SK-N-SH (cell line): ENCODE results near the gene TNNT3. TPM values are rescaled to one million over a fixed set of nuclear protein-coding genes. Genes with fewer than 3 reads are reported as not detected.

Source experiments
- CTCF ChIA-PET: fragments of 300-600, 350-600 bp; formaldehyde crosslinking; extraction: SDS; loops from one replicate; lab custom pipeline; 2021; lab: Yijun Ruan, JAX
- POLR2A ChIA-PET: fragments of 350-600 bp; sonication (Branson Sonifier 250); formaldehyde crosslinking; extraction: SDS; loops from one replicate; lab custom pipeline; 2020; ENCODE audit warnings: antibody characterized with exemption, inconsistent platforms; lab: Yijun Ruan, JAX
- DNase-seq: peaks from one replicate; pipeline ENCODE4 v3.0.0; 2012
- H2AFZ ChIP-seq: fragments of 200-600 bp; sonication (generic); 2 replicates; pipeline ENCODE4 v1.8.1; 2016; ENCODE audit warnings: antibody characterized with exemption, mild to moderate bottlenecking, low read depth
- H3F3A ChIP-seq: fragments of 200-600 bp; sonication (generic); replicated peaks from 2 replicates; pipeline ENCODE3; 2016; ENCODE audit warnings: antibody characterized with exemption, mild to moderate bottlenecking; ENCODE audit not compliant: insufficient read depth
- H3K27ac ChIP-seq, 2 experiments: fragments of 200-500 bp in 1 of 2; fragments of 200-600 bp in 1 of 2; sonication (Bioruptor generic) in 1 of 2; sonication (generic), shearing (Covaris generic) in 1 of 2; 2 replicates each; pipeline versions ENCODE4 v1.5.1 to v1.6.1; 2014 to 2016; ENCODE audit warnings: low read depth in 2 of 2, inconsistent platforms in 1 of 2, low read length in 1 of 2, mild to moderate bottlenecking in 1 of 2, mixed read lengths in 1 of 2
- H3K27me3 ChIP-seq: fragments of 200-600 bp; sonication (generic), shearing (Covaris generic); 2 replicates; pipeline ENCODE4 v1.6.1; 2016; ENCODE audit warnings: mixed run types; ENCODE audit not compliant: insufficient read depth
- H3K36me3 ChIP-seq, 2 experiments: fragments of 200-500 bp in 1 of 2; fragments of 200-600 bp in 1 of 2; sonication (Bioruptor generic) in 1 of 2; sonication (generic) in 1 of 2; replicated peaks in 1 of 2; 2 replicates each; pipeline versions ENCODE3 to v1.5.1; 2014 to 2016; ENCODE audit warnings: low read length in 1 of 2, mild to moderate bottlenecking in 1 of 2; ENCODE audit not compliant: insufficient read depth in 2 of 2, control insufficient read depth in 1 of 2
- H3K4me1 ChIP-seq, 2 experiments: fragments of 200-500 bp in 1 of 2; fragments of 200-600 bp in 1 of 2; sonication (Bioruptor generic) in 1 of 2; sonication (generic), shearing (Covaris generic) in 1 of 2; 2 replicates each; pipeline versions ENCODE4 v1.5.1 to v1.6.1; 2014 to 2016; ENCODE audit warnings: low read depth in 1 of 2, low read length in 1 of 2, mixed run types in 1 of 2; ENCODE audit not compliant: insufficient read depth in 2 of 2, control insufficient read depth in 1 of 2
- H3K4me2 ChIP-seq: fragments of 200-600 bp; sonication (generic), shearing (Covaris generic); 2 replicates; pipeline ENCODE4 v1.6.1; 2017; ENCODE audit warnings: mixed run types
- H3K4me3 ChIP-seq, 2 experiments: fragments of 200-500 bp in 1 of 2; fragments of 200-600 bp in 1 of 2; sonication (Bioruptor generic) in 1 of 2; sonication (generic), shearing (Covaris generic) in 1 of 2; 2 replicates each; pipeline versions ENCODE4 v1.5.1 to v1.8.1; 2014 to 2016; ENCODE audit warnings: low read depth in 2 of 2, inconsistent platforms in 1 of 2, low read length in 1 of 2, mild to moderate bottlenecking in 1 of 2, mixed read lengths in 1 of 2, moderate library complexity in 1 of 2
- H3K79me2 ChIP-seq: fragments of 200-600 bp; sonication (generic); 2 replicates; pipeline ENCODE4 v1.8.1; 2017; ENCODE audit warnings: mild to moderate bottlenecking; ENCODE audit not compliant: insufficient read depth
- H3K9ac ChIP-seq: fragments of 200-600 bp; sonication (generic); 2 replicates; pipeline ENCODE4 v1.6.1; 2017; ENCODE audit warnings: mixed run types
- H3K9me2 ChIP-seq: fragments of 200-600 bp; sonication (generic); 2 replicates; pipeline ENCODE4 v1.6.1; 2017; ENCODE audit warnings: mixed run types
- H3K9me3 ChIP-seq: fragments of 200-600 bp; sonication (generic); 2 replicates; pipeline ENCODE4 v1.6.1; 2017; ENCODE audit warnings: mixed run types, mild to moderate bottlenecking, moderate library complexity
- H4K20me1 ChIP-seq: fragments of 200-600 bp; sonication (generic); 2 replicates; pipeline ENCODE4 v1.6.1; 2017; ENCODE audit warnings: mild to moderate bottlenecking, mixed run types; ENCODE audit not compliant: insufficient read depth
- ELF1 ChIP-seq: IDR thresholded peaks from 2 replicates; pipeline ENCODE4 v1.4.0; 2012
- FOSL2 ChIP-seq: IDR thresholded peaks from 2 replicates; pipeline ENCODE4 v1.4.0; 2012; ENCODE audit warnings: low read depth, mild to moderate bottlenecking, moderate library complexity, borderline replicate concordance
- POLR2AphosphoS5 ChIP-seq: IDR thresholded peaks from 2 replicates; pipeline ENCODE4 v1.6.1; 2012; ENCODE audit warnings: low read depth, low read length
- YY1 ChIP-seq: IDR thresholded peaks from 2 replicates; pipeline ENCODE4 v1.4.0; 2012; ENCODE audit warnings: low read depth, mild to moderate bottlenecking
- WGBS: methylation state at CpG from one replicate; pipeline ENCODE4 v1.1.6; 2017; ENCODE audit warnings: low lambda C conversion rate; 5-methylcytosine and 5-hydroxymethylcytosine counted together
- polyA plus RNA-seq, 3 experiments: library from polyadenylated mRNA; depleted of rRNA; stranded (reverse); fragments of >200 nt; gene quantifications; 2 replicates each; pipeline ENCODE4 v1.2.3, GENCODE V29; 2012

Gene TNNT3
- polyA plus RNA-seq, 1 of the 3 experiments (the other 2 are of a cell fraction), result not detected

- H3K4me3 ChIP-seq, result no peak overlapping the region
- TF ChIP-seq ELF1, result no peak
- TF ChIP-seq YY1, result no peak
- no peak for TF ChIP-seq FOSL2
- TF ChIP-seq POLR2AphosphoS5, result no peak
- H3K4me1 ChIP-seq, result no peaks in the 10 kb centered on the region; a peak in 1 of 4 replicates
- no peaks in the 10 kb centered on the region for H4K20me1 ChIP-seq
- no peaks in the 10 kb centered on the region for H3K36me3 ChIP-seq
- H3K9me2 ChIP-seq, result no peaks in the 10 kb centered on the region
- WGBS, result no CpG with 5 or more reads among the region's 11 CpGs
- ChIA-PET POLR2A (interaction anchor here (1.3 to 2.5 kb wide), 4 partner anchors 8 to 32 kb away, joined by 3 to 9 read pairs (median 8); partner anchors contain the start of gene H19), CTCF (interaction anchor here (1.0 to 2.0 kb wide), 7 partner anchors 9 to 161 kb away, joined by 3 to 6 read pairs (median 4); partner anchors contain the start of gene H19)
- no peak overlapping the region for H3K4me2 ChIP-seq
- H3K9ac ChIP-seq, result no peak overlapping the region
- H3K27me3 ChIP-seq, result no peaks in the 10 kb centered on the region
- no peaks in the 10 kb centered on the region for H3K9me3 ChIP-seq
- H3F3A ChIP-seq, result no peaks in the 10 kb centered on the region
- no peak overlapping the region for H2AFZ ChIP-seq
- H3K79me2 ChIP-seq, result no peaks in the 10 kb centered on the region
- H3K27ac ChIP-seq, result no peak overlapping the region; a peak in 1 of 4 replicates
- DNase-seq, result no peak
Measured at GRCh38 chr11:1988174-1988573, 68.7 kb downstream of the TNNT3 start.

Other genes starting within 250 kb of the TNNT3 start
- gene KRTAP5-6, start 222.5 kb upstream of the TNNT3 start, polyA plus RNA-seq (2012; rRNA removed), result not detected in 2 replicates
- gene IFITM10, start 169.1 kb upstream of the TNNT3 start, polyA plus RNA-seq (2012; rRNA removed), result 0.21 and 0.31 TPM in 2 replicates
- gene CTSD, start 155.8 kb upstream of the TNNT3 start, polyA plus RNA-seq (2012; rRNA removed), result 93.0 and 187 TPM in 2 replicates
- not detected in 2 replicates for gene SYT8, start 84.7 kb upstream of the TNNT3 start, polyA plus RNA-seq (2012; rRNA removed)
- gene TNNI2, start 80.7 kb upstream of the TNNT3 start, polyA plus RNA-seq (2012; rRNA removed), result not detected in 2 replicates
- 0.34 and 0.38 TPM in 2 replicates for gene LSP1, start 66.6 kb upstream of the TNNT3 start, polyA plus RNA-seq (2012; rRNA removed)
- gene PRR33, start 27.8 kb upstream of the TNNT3 start, polyA plus RNA-seq (2012; rRNA removed), result not detected in 2 replicates
- 226 and 264 TPM in 2 replicates for gene MRPL23, start 27.6 kb downstream of the TNNT3 start, polyA plus RNA-seq (2012; rRNA removed)
- 3.7 and 4.6 TPM in 2 replicates for gene H19, start 78.1 kb downstream of the TNNT3 start, polyA plus RNA-seq (2012; rRNA removed)
- gene IGF2, start 219.7 kb downstream of the TNNT3 start, polyA plus RNA-seq (2012; rRNA removed), result 0.05 TPM in 1 of 2 replicates, not detected in the other
- gene INS, start 241.5 kb downstream of the TNNT3 start, polyA plus RNA-seq (2012; rRNA removed), result not detected in 2 replicates